HCT116 (cell line): ENCODE measurements around the gene ABRACL. TPM values are rescaled to one million over a fixed set of nuclear protein-coding genes. Genes with fewer than 3 reads are reported as not detected.

Experiments used
- ATF3 ChIP-seq: IDR thresholded peaks from 2 replicates; pipeline ENCODE4 v1.6.1; 2012
- CBX3 ChIP-seq: IDR thresholded peaks from 2 replicates; pipeline ENCODE4 v1.6.1; 2012; ENCODE audit warnings: low read depth
- CTCF ChIP-seq, 3 experiments: fragments of 200-600 bp in 1 of 3; sonication (generic) in 1 of 3; IDR thresholded peaks in 2 of 3; conservative IDR thresholded peaks in 1 of 3; 2 replicates each; pipeline ENCODE4 v1.5.1; 2012 to 2017; ENCODE audit warnings: low read depth in 2 of 3, low read length in 2 of 3, antibody characterized with exemption in 1 of 3, borderline replicate concordance in 1 of 3, control low read depth in 1 of 3, mild to moderate bottlenecking in 1 of 3, mixed read lengths in 1 of 3, mixed run types in 1 of 3, moderate library complexity in 1 of 3; ENCODE audit not compliant: insufficient read depth in 1 of 3
- RAD21 ChIP-seq: IDR thresholded peaks from 2 replicates; pipeline ENCODE4 v1.6.1; 2012; ENCODE audit warnings: low read depth, mild to moderate bottlenecking
- REST ChIP-seq: IDR thresholded peaks from 2 replicates; pipeline ENCODE4 v1.6.1; 2012; ENCODE audit warnings: low read depth
- YY1 ChIP-seq: IDR thresholded peaks from 2 replicates; pipeline ENCODE4 v1.6.1; 2011; ENCODE audit warnings: low read length, low read depth, moderate library complexity, mild to moderate bottlenecking; ENCODE audit not compliant: insufficient replicate concordance; ENCODE audit errors: extremely low read depth
- ZFX ChIP-seq: fragments of 450-650 bp; IDR thresholded peaks from 2 replicates; pipeline ENCODE4 v1.6.1; 2017
- ZNF274 ChIP-seq: fragments of 200-500 bp; sonication (Bioruptor generic); IDR thresholded peaks from 2 replicates; pipeline ENCODE4 v1.6.1; 2014; ENCODE audit warnings: mild to moderate bottlenecking, low read depth, low read length, inconsistent platforms
- total RNA-seq: library from RNA; stranded (reverse); gene quantifications from one replicate; pipeline ENCODE4 v1.2.1, GENCODE V29; 2021; ENCODE audit not compliant: unreplicated experiment

The ABRACL gene
- total RNA-seq, 1 experiment from 2014 or later: 47.4 TPM

GRCh38 chr6:139016337-139017213, 12.0 kb upstream of the ABRACL start (continued):
- TF ChIP-seq REST (no peak), ATF3 (no peak), CTCF (IDR thresholded peaks at IDR 0.05 in 2 of 3, conservative IDR thresholded peaks at IDR 0.05 in 1 of 3; ENCODE audit: borderline replicate concordance in 1 of 3, insufficient read depth in 1 of 3, low read depth in 2 of 3, low read length in 2 of 3) (no peak), ZNF274 (no peak), YY1 (no peak), RAD21 (no peak), ZFX (no peak), CBX3 (no peak)
- TF ChIP-seq, all 23 proteins: peak for 0
